COLO668 (cell line): Measurements from ENCODE around the gene VAV3.

Experiments
- DNase-seq: peaks from one replicate; lab custom pipeline; 2025; ENCODE audit not compliant: unreplicated experiment; lab: John Stamatoyannopoulos, UW

VAV3 gene

GRCh38 chr1:107691540-107691939 is 273.4 kb downstream of the VAV3 start:
- DNase-seq, result no peak

DNA sequence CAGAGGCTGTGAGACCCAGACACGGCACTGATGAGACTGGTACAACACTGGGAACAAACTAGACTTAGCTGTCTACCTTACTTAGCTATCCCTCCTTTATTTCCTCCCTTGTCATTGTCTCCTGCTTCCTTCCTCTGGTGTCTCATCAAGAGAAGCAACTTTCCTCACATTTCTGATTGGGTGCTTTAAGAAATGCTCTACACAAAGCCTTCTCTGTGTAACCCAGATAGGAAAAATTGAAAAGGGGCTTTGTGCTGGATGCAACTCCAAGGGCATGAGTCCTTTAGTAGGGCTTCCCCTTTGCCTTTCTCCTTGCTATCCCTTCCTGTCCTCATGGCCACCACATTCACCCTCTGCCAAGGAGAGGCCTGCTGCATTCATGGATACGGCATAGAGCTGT is 274.5 kb downstream of the VAV3 start:
- no peak for DNase-seq

DNA sequence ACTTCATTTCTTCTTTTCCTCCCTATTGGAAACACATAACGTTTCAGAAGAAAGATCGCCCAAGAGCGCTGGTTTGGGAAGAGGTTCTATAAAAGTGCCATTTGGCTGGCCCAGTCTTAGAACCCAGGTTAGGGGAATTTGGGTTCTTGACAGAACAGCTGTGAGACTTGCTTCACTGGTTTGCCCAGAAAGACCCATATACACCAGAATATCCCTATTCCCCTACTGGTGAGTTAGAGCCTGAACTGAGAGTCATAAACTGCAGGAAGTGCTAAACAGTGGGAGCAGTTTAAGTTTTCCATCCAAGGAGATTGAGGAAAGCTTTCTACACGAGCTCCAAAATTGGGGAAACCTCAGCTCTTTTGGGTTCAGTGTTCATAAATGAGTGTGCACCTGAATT is 275.2 kb downstream of the VAV3 start:
- DNase-seq, result no peak

DNA sequence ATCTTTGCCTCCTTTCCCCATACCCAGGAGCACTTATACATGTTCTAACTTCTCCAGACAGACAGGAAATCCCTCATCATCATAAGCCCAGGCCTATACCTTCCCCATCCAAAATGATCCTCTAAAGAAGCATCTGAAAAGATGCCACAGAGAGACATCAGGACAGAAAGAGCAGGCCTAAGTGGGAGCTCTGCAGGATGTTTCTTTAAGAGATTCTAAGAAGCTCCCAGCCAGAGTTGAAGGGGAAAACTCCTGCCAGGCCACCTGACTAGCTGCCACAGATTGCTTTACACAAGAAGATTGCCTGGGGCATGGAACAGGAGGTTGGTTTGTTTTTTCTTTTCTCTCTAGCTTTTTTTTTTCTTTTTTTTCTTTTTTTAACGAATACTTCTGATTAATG is 275.8 kb downstream of the VAV3 start:
- DNase-seq, result no peak

- DNase-seq, result no peak
Measured at GRCh38 chr1:107687849-107688753, 276.9 kb downstream of the VAV3 start.

- DNase-seq, result no peak
Measured at GRCh38 chr1:107683683-107684082, 281.3 kb downstream of the VAV3 start.

DNA sequence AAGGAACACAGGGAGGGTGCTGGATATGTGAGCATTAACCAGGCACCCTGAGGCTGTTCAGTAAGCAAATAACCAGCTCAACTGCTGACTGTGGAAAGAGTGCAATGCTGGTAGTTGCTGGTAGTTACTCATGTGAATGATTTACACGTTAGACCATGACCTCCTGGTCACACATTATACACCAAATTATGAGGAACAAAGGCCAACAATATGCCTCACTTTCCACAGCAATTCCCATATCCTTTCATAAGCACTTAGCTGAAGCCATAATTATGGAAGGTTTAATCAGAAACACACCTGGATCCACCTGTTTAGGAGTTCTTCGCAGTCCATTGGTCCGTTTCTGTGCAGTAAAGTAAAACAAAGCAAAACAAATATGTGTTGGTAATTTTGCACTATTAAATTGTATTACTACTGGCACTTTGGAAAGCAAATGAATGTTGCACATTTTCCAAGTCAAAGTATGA is 281.8 kb downstream of the VAV3 start:
- DNase-seq, result no peak

DNA sequence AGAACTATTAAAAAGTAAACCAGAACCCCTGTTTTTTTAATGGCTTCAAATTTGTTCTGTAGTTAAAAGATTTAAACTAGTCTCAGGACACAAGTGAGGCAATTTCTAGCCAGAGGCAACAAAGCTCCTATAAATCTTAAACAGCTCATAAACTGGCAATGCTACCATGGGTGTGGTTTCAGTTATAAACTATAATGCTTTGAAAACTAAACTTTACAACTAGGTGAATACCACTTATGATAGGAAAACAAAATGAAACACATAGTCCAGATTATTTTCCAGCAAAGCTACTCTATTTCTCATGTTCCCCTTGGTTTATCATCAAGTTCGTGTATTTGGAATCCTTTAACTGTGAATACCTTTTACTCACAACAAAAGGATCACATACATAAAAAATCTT is 282.5 kb downstream of the VAV3 start:
- no peak for DNase-seq

DNA sequence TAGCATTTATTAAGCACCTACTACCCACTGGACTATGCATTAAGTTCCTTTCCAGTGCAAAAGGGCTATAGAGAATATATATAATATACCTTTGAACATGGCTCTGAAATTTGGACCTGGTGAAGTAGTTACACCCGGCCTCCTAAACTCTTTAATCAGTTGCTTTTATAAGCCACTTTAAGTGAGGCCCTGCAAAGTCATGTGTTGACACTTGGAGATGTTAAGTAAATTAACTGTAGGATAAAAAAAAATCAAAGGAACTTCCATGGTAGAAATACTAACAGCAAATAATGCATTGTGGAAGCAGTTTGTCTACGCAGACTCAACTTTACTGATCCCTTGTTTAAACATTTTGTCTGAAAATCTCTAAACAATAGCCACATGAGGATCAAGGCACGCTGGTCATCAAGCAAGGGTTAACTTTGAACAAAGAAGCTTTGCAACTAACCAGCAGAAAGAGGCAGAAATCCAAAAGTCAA is 283.9 kb downstream of the VAV3 start:
- no peak for DNase-seq

GRCh38 chr1:107680579-107680985 is 284.4 kb downstream of the VAV3 start:
- DNase-seq, result no peak

DNA sequence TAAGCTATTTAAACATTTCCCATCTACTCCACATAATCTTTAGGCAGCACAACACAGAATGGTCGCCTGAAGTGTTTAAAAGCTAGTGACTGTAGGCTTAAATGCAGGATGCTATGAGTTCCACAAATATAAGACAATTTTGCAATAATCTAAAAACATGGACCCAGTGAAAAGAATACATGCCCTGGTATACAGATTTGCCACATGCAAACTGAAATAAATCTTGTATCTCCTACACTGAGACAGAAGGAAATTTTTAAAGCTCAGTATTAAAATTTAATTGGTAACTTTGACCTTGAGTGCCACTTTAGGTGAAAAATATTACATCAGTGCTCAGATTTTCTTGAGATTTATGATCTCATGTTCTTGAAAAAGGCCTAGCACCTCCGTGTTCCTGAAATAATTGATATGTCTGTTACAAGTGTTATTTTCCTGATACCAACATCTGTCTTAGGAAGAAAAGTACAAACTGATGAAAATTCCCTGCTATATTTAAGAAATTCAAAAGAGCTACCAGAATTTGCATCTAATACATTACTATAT is 285.5 kb downstream of the VAV3 start:
- no peak for DNase-seq

GRCh38 chr1:107678993-107679392 is 286.0 kb downstream of the VAV3 start:
- DNase-seq, result no peak

DNA sequence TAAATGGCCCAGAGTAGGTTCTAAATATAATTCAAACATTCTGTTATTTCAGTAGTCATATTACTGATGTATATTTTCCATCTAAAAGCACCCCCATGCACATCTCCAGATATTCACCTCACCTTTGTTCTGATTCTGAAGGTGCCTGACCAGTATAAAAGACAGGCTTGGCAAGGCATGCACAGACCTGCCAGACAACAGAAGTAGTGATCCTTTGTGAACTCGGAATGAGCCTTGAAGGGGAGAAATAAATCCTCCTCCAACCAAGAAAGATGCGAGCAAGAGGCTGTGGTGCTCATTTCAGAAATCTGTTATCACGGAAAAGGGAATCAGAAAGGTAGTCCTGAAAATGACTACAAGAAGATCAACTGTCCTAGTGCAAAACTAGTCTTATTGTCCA is 287.3 kb downstream of the VAV3 start:
- DNase-seq, result no peak

- no peak for DNase-seq
Measured at GRCh38 chr1:107674486-107674885, 290.5 kb downstream of the VAV3 start.

DNA sequence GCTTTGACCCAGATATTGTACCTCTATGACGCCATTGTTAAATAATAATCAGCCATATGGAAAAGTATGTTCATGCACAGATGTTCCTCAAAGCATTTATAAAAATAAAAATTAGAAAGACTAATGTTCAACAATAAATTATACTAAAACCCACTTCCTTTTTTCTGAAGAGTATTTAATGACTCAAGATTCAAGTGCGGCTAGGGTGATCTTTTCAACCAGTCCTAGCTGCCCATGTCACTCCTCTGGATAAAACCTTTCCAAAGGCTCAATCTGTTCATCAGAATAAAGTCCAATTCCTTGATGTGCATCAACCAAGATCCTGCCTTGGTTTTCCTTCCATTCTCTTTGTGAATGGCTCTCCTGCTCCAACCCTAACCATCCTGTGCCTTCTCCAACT is 292.0 kb downstream of the VAV3 start:
- DNase-seq, result no peak

DNA sequence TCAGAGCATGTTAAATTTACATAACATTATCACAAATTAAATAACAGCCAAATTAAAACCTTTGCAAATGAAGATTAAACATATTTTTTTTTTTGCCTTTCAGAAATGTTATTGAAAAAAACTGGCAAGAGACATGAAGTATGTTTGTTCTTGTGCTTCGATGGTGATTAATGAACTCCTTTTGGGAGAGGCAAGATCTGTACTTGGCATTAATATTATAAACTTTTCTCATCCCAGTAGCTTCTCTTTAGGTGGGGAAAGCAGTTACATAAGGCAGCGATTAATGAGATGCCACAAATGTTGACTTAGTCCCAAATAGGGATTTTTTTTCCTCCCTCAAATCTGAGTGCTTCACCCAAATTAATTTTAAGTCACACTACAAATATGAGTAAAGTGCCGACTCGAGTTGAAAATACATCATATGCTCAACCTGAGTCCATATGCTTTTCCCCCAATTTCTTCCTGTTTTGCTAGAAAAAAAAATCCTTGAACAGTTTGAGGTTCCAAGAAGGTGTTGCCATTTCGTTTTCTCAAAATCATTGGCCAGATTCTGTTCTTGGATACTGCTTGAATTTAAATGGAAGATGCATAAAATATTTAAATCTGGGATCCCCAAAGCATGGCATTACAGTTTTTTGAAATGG is 294.5 kb downstream of the VAV3 start:
- DNase-seq, result no peak

- DNase-seq, result no peak
Measured at GRCh38 chr1:107669996-107670395, 295.0 kb downstream of the VAV3 start.

GRCh38 chr1:107668762-107669161 is 296.2 kb downstream of the VAV3 start:
- DNase-seq, result no peak

DNA sequence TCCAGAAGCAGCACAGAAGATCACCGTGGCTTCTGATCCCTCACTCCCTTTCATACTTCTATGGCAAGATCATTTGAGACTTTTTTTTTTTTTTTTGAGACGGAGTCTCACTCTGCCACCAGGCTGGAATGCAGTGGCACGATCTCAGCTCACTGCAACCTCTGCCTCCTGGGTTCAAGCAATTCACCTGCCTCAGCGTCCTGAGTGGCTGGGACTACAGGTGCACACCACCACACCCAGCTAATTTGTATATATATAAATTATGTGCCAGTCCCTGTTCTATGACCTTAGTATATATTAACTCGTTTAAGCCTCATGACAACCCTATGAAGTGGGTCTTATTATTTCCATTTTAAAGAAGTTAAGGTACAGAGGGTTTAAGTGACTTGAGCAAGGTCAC is 298.5 kb downstream of the VAV3 start:
- no peak for DNase-seq

DNA sequence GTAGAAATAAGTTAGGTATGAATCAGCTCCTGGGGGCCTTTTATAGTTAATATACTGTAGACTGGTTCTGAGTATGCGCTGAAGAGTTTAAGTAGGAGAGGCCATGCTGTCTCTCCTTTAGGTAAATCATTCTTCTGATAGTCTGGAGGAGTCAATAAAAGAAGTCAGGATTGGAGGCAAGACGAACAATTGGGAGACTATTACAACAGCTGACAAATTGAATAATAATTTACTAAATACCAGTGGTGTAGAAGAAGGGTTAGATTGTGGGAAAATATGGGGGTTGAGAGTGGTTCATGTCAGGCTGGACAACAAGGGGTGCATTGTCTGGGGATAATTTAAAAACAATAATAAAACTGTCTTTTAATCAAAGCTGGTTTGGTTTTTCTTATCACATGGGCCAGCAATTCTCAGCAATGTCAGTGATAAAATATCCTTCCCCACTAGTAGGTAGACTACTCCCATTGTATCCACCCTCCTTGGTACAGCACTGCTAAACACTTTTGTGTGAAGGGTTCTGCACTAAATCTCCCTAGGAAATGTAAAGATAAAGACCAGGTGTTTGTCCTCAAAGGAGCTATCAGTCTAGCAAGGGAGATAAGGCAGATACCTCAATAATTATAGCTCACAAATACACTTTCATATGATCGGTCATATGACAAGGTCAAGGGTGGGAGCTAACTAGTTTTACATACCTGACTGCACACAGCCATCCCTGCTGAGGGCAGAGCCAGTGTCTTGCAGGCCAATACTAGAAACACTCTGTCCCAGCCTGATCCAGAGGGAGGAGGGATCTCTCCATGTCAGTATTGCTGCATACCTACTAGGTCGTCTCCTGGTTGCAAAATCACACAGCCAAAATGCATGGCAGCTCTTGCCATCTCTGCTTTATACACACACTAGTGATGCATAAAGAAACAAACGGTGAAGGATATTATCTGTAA is 299.7 kb downstream of the VAV3 start:
- no peak for DNase-seq

GRCh38 chr1:107662971-107663370 is 302.0 kb downstream of the VAV3 start:
- no peak for DNase-seq
